HG02623 (cell line): ENCODE measurements around the gene RASEF.
"Not testable (repeated sequence)": the region's sequence is repeated elsewhere in the genome, so short reads cannot be mapped to it uniquely, and the experiment has no call there.

Experiments
- ATAC-seq: cut with Tn5 transposase; IDR thresholded peaks from one replicate; pipeline ENCODE4 v1.9.1; 2021; ENCODE audit warnings: moderate library complexity; ENCODE audit not compliant: unreplicated experiment

RASEF gene

DNA sequence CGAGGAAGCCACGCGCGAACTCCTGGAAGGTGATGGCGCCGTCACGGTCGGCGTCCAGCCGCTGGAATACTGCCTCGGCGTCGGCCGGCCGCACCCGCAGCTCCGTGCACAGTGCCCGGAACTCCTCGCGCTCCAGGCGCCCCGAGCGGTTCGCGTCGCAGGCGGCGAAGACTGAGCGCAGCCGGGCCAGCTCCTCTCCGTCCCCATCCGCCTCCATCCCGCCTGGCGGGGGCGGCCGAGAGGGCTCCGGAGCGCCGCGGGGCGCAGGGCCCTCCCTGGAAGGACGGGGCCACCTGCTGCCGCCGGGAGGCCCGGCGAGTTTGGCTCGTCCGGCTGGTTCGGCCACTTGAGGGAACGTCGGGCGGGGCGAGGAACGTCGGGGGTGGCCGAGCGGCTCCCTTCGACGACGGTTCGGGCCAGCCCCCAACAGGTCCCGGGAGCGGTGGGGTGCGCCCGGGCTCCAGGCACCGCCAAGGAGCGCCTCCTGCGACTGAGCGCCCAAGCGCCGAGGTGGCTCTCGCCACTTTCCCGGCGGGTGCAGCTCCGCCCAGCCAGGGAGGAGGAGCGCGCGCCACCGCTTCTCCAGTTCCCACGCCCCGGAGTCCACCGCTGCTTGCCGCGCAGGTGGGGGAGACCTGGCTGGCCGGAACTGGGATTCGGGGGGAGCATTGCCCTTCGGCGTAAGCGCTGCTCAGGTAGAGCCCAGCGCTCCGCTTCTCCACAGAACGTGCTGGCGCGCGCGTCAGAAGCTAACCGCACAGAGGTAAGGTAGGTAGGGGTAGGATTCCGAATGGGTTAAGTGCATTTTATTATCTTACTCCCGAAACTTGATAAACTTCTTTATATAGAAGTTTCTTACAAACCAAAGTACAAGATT lies at the start of gene RASEF:
Gene RASEF (minus strand): TSS at position 492 of the 877 bp plus-strand sequence. CDS start 275 bp downstream, at position 217.
- no peak for ATAC-seq

DNA sequence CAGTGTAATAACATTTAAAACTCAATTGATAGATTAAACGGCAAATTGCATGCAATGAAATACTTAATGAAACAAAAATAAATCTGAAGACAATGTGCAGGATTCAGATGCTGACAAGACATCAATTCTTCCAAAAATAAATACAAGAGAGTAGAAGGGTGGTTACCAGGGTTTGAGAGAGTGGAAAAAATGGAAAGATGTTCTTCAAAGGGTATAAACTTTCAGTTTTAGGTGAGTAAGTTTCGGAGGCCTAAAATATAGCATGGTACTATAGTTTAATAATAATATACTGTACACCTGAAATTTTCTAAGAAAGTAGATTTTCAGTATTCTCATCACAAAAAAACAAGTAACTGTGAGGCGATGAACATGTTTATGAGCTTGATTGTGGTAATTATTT lies 48.2 kb upstream of the RASEF start:
- ATAC-seq, result no peak

DNA sequence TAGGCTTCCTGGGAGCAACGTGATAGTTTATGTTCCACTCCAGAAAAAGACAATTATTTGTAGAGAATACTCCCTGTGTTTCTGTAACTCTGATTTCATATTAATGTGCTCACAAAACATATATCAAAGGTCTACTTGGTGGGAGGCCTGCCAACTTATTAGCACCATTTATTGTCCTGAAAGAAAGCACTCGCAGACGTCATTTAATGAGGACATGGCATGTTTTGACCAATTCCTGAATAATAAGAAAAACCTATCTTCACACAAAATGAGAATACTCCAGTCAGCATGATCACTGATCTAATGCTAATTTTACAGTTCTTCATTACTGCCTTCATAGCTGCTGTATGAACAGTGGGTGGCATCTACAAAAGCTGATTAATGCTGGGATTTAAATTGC lies 46.4 kb upstream of the RASEF start:
- no peak for ATAC-seq

DNA sequence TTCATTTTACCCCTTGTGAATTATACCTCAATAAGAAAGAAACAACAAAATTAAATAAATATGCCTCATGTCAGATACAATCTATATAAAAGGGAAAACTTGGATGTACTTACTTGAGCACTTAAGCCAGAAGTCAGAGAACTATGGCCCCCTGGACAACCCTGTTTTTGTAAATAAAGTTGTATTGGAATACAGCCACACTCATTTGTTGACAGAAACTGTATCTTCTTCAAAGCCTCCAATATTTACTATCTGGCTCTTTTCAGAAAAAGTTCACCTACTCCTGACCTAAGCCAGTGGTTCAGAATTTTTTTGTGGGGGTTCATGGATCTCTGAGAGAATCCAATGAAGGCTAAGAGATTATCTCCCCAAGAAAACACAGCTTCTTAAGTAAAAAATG lies 45.3 kb upstream of the RASEF start:
- ATAC-seq, result no peak

DNA sequence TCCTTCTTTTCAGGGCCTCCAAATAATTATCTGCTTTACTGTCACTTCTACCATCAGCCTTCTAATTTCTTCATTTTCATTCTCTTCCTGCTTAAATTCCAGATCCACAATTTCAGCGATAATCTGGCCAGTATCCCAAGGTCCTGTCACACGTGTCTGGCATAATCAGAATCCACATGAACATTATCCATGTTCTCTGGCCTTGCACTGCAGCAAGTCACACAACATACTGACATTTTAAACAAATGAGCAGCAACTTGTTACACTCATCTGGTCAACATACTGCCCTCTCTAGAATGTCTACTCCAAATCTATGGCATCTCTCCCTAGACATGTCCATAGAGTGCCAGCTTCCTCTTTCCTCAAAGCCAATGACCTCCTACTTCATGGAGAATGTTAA lies 43.8 kb upstream of the RASEF start:
- ATAC-seq, result no peak

DNA sequence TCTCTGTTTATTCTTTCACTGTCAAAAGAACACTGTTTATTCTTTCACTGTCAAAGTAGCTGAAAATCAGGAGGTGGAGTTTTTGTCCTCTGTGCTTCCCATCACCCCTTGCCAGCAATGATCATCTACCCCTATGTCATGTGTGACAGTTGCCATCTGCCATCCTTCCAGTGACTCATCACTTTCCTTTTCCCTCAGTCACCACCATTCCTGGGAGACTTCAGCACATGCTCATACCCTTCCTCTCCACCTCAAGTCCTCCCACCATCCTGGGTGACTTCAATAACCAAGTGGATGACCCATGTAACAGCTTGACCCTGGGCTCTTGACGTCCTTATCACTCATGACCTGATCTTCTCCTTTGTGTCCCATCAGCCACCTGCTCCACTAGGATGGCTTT lies 43.3 kb upstream of the RASEF start:
- ATAC-seq, result no peak

DNA sequence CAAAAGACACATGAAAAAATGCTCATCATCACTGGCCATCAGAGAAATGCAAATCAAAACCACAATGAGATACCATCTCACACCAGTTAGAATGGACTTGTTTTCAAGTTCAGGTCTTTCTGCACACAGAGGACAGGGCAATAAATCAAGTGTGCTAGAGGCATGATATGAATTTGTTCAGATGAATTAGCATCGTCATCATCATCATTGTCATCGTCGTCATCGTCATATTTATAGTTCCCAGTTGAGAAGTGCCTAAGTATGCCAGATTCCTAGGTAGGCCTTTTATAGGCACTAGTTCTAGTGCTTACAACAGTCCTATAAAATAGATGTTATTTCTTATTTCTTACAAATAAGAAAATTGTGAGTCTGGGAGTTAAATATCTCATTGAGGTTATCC lies 34.7 kb upstream of the RASEF start:
- no peak for ATAC-seq

DNA sequence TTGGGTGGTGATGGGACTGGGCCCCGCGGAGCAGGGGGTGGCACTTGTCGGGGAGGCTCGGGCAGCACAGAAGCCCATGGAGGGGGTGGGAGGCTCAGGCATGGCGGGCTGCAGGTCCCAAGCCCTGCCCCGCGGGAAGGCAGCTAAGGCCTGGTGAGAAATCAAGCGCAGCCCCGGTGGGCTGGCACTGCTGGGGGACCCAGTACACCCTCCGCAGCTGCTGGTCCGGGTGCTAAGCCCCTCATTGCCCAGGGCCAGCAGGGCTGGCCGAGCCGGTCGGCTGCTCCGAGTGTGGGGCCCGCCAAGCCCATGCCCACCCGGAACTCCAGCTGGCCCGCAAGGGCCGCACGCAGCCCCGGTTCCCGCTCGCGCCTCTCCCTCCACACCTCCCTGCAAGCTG lies 30.4 kb upstream of the RASEF start:
- ATAC-seq, result not testable (repeated sequence)

DNA sequence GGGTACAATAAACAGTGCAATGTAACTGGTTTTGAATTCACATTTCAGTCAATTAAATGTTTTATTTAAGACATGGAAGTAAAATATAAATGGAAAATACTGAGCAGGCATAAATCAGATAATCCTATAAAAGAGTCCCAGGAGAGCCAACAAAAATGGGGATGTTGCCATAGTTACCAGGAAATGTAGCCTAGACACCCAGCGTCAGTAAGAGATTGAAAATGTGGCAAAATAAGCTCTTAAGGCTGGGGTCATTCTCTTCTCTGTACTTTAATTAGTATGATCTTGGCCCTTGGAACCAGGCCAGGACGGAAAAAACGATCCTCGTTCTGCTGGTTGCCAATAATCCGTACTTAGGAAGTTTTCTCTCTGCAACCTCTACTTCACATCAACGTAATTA lies 18.9 kb upstream of the RASEF start:
- no peak for ATAC-seq

DNA sequence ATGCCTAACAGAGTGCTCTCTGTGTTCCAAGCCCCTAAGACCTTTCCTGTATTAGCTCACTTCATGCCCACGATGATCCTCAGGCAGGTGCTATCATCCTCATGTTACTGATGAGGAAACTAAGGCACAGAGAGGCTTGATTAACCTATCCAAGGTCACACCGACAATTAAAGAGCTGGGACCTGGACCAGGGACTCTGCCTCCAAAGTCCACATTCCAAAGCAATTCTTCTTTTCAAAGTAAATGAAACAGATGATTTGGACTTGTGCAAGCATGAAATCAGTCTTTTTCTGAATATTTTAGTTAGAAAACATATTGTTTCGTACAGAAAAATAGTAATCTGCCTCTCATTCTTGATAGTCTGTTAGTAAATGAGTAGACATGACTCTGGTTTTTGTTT lies 18.1 kb upstream of the RASEF start:
- no peak for ATAC-seq

DNA sequence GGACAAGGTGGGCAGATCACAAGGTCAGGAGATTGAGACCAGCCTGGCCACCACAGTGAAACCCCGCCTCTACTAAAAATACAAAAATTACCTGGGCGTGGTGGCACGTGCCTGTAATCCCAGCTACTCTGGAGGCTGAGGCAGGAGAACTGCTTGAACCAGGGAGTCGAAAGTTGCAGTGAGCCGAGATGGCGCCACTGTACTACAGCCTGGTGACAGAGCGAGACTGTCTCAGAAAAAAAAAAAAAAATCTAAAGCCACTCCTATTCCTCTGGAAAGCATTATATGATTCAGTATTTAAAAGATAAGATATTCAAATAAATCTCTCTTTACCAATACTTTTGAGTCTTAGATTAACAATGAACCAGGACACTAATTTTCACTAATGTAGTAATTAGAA lies 13.0 kb upstream of the RASEF start:
- not testable (repeated sequence) for ATAC-seq

DNA sequence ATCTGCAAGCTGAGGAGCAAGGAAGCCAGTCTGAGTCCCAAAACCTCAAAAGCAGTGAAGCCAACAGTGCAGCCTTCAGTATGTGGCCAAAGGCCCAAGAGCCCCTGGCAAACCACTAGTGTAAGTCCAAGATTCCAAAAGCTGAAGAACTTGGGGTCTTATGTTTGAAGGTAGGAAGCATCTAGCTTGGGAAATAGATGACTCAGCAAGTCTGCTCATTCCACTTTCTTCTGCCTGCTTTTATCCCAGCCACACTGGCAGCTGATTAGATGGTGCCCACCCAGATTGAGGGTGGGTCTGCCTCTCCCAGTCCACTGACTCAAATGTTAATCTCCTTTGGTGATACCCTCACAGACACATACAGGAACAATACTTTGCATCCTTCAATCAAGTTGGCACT lies 9.6 kb upstream of the RASEF start:
- ATAC-seq, result not testable (repeated sequence)

DNA sequence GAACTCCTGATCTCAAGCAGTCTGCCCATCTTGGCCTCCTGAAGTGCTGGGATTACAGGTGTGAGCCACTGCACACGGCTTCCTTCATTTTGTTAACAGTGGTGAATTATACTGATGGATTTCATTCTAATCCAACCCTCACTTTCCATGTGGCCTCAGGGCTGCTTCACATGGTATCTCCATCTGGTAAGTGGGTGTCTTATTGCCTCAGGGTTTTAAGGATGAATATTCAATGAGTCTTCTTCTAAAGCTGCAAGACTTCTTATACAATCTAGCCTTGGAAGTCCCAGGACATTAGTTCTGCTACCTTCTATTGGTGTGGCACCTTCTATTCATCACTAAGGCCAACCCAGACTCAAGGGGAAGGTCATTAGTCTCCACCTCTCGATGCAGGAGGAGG lies 8.7 kb upstream of the RASEF start:
- ATAC-seq, result no peak

DNA sequence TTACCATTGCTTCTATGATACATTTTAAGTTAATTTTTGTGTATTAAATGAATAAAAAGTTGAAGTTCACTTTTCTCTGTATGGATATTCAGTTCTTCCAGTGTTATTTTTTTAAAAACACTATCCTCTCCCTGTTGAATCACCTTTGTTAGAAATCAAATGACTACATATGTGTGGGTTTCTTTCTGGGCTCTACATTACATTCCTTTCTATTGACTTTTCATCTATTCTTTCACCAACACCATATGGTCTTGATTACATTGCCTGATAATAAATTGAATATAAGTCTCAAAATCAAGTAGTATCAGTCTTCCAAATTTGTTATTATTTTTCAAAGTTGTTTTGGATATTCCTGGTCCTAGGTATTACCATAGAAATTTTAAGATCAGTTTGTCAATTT lies 7.3 kb upstream of the RASEF start:
- no peak for ATAC-seq

DNA sequence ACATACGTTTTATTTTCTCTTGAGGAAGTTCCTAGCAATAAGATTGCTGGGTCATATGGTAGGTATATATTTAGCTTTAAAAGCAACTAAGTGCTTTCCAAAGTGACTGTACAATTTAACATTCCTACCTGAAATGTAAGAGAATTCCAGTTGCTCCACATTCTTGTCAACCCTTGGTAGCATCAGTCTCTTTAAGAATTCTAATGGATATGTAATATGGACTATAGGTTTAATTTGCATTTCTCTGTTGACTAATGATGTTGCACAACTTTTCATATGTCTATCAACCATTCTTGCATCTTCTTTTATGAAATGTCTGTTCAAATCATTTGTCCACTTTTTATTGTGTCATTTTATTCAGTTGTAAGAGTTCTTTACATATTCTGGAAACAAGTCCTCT lies 6.7 kb upstream of the RASEF start:
- no peak for ATAC-seq

DNA sequence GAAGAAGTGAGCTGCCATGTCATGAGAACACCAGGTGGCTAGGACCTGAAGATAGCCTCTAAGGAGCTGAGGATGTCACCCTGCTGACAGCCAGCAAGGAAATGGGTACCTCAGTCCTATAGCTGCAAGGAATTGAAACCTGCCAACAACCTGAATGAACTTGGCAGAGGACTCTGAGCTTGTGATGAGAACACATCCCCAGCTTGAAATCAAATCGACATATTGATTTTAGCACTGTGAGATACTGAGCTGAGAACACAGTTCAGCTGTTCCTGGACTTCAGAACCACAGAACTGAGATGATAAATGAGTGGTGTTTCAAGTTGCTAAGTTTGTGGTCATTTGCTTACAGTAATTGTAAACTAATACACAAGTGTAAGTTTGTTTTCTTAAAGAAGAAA lies 5.5 kb upstream of the RASEF start:
- ATAC-seq, result no peak

DNA sequence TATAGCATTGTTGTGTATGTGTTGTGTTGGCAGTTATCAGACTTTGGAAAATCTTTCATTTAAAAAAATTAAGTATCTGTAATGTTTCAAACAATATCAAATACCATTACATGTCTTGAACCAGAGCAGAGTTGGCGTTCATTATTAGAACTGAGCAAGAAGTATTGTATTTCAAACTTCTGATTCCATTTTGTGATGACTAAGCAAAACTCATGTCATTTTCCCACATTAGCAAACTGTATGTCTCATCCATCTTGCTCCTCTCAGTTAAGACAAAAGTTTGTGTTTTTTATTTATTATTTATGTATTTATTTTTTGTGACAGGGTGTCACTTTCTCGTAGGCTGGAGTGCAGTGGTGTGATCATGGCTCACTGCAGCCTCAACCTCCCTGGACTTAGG lies 4.6 kb upstream of the RASEF start:
- ATAC-seq, result no peak

DNA sequence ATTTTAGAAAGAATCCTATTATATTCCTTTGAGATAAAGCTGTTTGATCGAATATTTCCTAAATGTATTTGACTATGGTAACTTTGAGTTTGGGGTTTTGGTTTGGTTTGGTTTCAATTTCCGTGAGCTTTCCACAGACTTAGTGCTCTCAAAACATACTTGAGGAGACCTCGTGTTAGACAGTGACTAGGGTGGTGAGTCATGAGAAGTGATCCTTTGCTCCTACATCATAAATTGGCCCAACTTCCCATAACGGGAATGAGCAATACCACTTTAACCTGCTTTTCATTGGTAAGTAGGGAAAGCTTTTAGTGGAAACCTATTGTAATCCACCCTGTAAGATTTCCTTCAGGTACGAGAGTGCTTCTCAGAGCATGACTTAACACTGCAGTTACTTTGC lies 3.8 kb upstream of the RASEF start:
- no peak for ATAC-seq

DNA sequence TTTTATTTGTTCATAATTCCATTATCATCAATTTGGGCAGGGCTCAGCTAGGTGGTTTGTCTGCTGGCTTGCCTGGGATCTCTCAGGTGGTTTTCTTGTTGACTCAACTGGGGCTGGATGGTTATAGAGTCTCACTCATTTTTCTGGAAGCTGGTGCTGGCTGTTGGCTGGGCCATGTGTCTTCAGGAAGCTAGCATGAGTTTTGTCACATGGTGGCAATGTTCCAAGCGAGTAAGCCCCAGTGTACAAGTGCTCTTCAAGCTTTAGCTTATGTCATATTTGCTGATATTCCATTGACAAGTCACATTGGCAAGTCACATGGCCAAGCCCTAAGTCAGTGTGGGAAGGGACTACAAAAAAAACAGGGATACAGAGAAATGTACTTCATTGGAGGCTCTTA lies 2.3 kb upstream of the RASEF start:
- ATAC-seq, result no peak

DNA sequence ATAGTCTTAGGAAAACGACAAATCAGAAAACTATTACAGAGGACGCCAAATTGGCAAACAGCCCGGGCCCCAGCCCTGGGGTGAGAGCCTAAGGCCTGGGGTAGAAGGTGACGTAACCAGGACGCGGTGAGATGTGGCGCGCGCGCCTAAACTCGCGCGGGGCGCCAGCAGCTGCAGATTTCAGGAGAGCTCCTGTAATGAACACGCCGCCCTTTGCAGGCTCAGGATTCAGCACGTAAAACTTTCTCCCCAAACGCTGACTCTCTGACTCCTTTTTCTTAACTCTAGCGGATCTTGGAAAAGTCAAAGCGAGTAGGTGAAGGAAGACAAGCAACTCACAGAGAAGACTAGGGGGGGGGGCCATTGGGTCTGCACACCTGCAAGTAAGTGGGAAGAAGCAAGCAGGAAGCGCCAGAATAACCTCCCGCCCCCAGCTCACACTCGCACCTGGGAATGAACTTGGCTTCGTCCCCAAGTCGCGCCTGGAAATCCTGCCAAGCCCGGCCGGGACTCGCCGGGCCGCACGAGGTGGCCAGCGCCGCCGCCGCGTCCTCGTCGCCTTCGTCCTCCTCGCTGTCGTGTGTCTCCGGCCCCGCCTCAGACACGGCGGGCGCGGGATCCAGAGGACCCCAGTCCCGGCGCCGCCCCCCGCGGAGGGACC lies 822 bp downstream of the RASEF start:
- no peak for ATAC-seq

DNA sequence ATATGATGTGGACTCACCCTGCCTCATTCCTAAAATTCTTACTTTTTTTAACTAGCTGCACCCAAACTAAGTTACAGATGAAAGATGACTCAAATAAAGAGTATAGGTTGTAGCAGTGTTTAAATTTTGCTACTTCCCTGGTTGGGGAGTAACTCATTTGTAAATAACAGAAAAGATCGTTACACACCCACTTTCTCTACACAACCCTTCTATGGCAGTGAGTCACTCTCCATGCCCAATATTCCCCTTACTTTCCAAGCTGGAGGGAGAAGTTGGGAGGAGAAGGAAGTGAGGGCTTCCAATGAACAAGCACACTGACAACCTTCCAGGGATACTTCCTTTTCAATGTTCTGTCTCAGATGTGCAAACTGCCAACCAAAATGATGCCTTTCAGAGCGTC lies 1.9 kb downstream of the RASEF start:
- no peak for ATAC-seq

DNA sequence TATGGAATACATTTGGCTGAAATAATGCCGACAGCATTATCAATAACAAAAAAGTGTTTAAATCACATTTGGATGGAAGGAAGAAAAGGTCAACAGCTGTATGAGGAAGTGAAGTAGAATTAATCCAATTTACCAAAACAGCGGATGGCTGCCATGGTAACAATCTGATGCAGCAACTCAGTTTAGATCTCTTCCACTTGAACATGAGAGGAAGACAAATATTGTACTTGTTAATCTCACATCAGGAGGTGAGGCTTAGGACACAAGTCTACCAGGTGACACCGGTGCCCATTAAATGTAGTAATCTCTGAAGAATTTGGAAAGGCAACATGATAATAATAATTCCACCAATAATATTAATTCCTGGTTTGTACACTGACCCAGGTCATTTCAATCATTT lies 2.4 kb downstream of the RASEF start:
- no peak for ATAC-seq

DNA sequence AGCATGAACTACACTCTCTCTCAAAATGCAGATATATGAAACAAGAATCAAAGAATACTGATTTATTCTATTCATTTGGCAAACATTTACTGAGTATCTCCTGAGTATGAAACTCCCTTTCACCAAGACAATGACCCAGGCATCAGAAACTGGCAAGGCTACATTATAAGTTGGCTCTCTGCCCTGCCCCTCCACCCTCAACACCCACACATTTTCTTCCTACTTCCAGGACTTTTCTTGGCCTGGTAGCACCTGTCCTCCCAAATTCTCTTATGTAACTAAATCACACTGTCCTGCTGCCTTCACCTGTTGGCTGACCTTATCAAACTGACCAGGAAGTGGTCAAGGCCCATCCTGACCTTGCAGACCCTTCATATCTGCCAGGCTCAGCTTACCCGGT lies 3.5 kb downstream of the RASEF start:
- no peak for ATAC-seq
